DMS79 (cell line): ENCODE measurements around the gene PUSL1.

Source experiments
- DNase-seq: peaks from one replicate; lab custom pipeline; 2025; lab: John Stamatoyannopoulos, UW

Gene PUSL1

GRCh38 chr1:1307923-1308755 lies at the start of gene PUSL1, which contains the start of gene ACAP3:
PUSL1 (plus strand) TSS chr1:1308597; CDS start chr1:1308644, 47 bp downstream.
ACAP3 (minus strand) TSS chr1:1307930; CDS start chr1:1307815, 115 bp downstream.
- peak; percentile 75 for DNase-seq

- no peak for DNase-seq
Observed at GRCh38 chr1:1259119-1259488, 49.3 kb upstream of the PUSL1 start.

- no peak for DNase-seq
Observed at GRCh38 chr1:1259540-1259939, 48.9 kb upstream of the PUSL1 start.

- no peak for DNase-seq
Observed at GRCh38 chr1:1259951-1260600, 48.3 kb upstream of the PUSL1 start.

- no peak for DNase-seq
Observed at GRCh38 chr1:1260843-1261560, 47.4 kb upstream of the PUSL1 start.

- DNase-seq = no peak
Observed at GRCh38 chr1:1262071-1262470, 46.3 kb upstream of the PUSL1 start.

- DNase-seq = no peak
Observed at GRCh38 chr1:1262758-1263157, 45.6 kb upstream of the PUSL1 start.

GRCh38 chr1:1264026-1264425 lies 44.4 kb upstream of the PUSL1 start:
- no peak for DNase-seq

GRCh38 chr1:1264868-1265272 lies 43.5 kb upstream of the PUSL1 start:
- DNase-seq = no peak

- no peak for DNase-seq
Observed at GRCh38 chr1:1267488-1268283, 40.7 kb upstream of the PUSL1 start.

- no peak for DNase-seq
Observed at GRCh38 chr1:1268284-1268682, 40.1 kb upstream of the PUSL1 start.

GRCh38 chr1:1270813-1271212 lies 37.6 kb upstream of the PUSL1 start:
- no peak for DNase-seq

GRCh38 chr1:1272341-1273208 lies 35.8 kb upstream of the PUSL1 start:
- DNase-seq = peak; percentile 12

- no peak for DNase-seq
Observed at GRCh38 chr1:1273209-1273511, 35.2 kb upstream of the PUSL1 start.

GRCh38 chr1:1273512-1274298 lies 34.7 kb upstream of the PUSL1 start, which contains the start of gene UBE2J2:
UBE2J2 (minus strand) TSS chr1:1273854; CDS start chr1:1267992, 5,862 bp downstream.
- DNase-seq = peak; percentile 67

- no peak for DNase-seq
Observed at GRCh38 chr1:1274299-1274930, 34.0 kb upstream of the PUSL1 start.

GRCh38 chr1:1274931-1275431 lies 33.4 kb upstream of the PUSL1 start:
- no peak for DNase-seq

- DNase-seq = no peak
Observed at GRCh38 chr1:1275836-1276235, 32.6 kb upstream of the PUSL1 start.

GRCh38 chr1:1278620-1279019 lies 29.8 kb upstream of the PUSL1 start:
- no peak for DNase-seq

GRCh38 chr1:1279028-1279427 lies 29.4 kb upstream of the PUSL1 start:
- no peak for DNase-seq
